Hepatocyte (in vitro differentiated cells): ENCODE measurements around the gene HOXA5.

Experiments used
- CTCF ChIP-seq: fragments of 200-600 bp; sonication (generic); IDR thresholded peaks from 2 replicates; pipeline ENCODE4 v1.5.1; 2016; ENCODE audit warnings: antibody characterized with exemption, mild to moderate bottlenecking; ENCODE audit not compliant: poor library complexity
- EZH2 ChIP-seq: fragments of 200-600 bp; sonication (generic); IDR thresholded peaks from 2 replicates; pipeline ENCODE4 v1.6.1; 2016; ENCODE audit warnings: antibody characterized with exemption, mild to moderate bottlenecking, borderline replicate concordance
- EZH2phosphoT487 ChIP-seq: fragments of 200-600 bp; sonication (generic); IDR thresholded peaks from one replicate; pipeline ENCODE4 v1.6.1; 2018; ENCODE audit warnings: antibody characterized with exemption, mild to moderate bottlenecking, low read depth, moderate library complexity; ENCODE audit not compliant: unreplicated experiment, severe bottlenecking

GRCh38 chr7:27152816-27153442, 9.4 kb upstream of the HOXA5 start:
- TF ChIP-seq EZH2phosphoT487 (no peak), CTCF (no peak), EZH2 (no peak)
